GM06990 (cell line): ENCODE data around the gene AGFG2.

Experiments
- DNase-seq: peaks from one replicate; pipeline ENCODE4 v3.0.0-alpha.2; 2011; ENCODE audit not compliant: insufficient read length; ENCODE audit errors: extremely low read depth
- H3K27me3 ChIP-seq: replicated peaks from 2 replicates; pipeline ENCODE4 v1.6.0; 2011; ENCODE audit warnings: low read length; ENCODE audit not compliant: control insufficient read depth, insufficient read depth
- H3K36me3 ChIP-seq: 2 replicates; pipeline ENCODE4 v1.5.1; 2011; ENCODE audit warnings: low read length; ENCODE audit not compliant: control insufficient read depth, insufficient read depth
- H3K4me3 ChIP-seq: replicated peaks from 2 replicates; pipeline ENCODE4 v1.5.1; 2011; ENCODE audit warnings: low read depth, mild to moderate bottlenecking, control low read depth, low read length
- CTCF ChIP-seq: IDR thresholded peaks from 2 replicates; pipeline ENCODE4 v1.5.1; 2011; ENCODE audit warnings: low read length, control low read depth, mild to moderate bottlenecking, inconsistent platforms; ENCODE audit not compliant: insufficient read depth, poor library complexity, severe bottlenecking

Gene AGFG2

DNA sequence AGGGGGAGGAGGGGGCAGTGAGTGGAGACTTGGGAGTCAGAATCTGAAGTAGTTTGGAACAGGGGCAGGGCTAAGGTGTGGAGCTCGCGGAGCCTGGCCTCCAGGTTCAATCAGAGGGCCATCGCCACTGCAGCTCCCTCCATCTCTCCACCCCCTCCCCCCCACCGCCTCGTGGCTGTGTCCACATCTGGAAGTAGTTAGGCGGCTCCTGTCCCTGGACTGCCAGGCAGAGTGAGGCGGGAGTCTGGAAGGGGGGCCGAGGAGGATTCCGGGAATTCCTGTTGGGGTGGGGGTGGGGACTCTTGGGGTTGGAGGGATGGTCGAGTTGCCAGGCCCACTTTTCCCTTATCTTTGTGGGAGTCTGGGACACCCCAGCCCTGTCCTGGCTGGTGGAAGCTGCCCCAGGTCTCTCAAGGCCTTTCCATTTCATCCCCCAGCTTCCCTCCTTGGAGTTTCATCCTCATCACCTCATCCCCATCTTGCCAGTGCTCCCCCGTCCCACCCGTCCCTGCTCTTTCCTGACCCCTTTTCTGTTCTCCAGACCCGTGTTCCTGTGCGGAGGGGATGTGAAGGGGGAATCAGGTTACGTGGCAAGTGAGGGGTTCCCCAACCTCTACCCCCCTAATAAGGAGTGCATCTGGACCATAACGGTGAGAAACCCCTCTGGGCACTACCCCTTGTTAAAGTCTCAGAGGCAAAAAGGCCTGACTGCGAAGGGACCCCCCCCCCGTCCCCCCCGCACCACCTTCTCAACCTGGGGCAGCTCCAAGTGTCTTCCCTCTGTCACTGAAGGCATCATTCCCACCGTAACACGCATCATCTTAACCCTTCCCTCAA lies 64.1 kb downstream of the AGFG2 start:
- no peak for DNase-seq
- Histone ChIP-seq H3K4me3 (no peak overlapping the region), H3K36me3 (no peaks in the 10 kb centered on the region), H3K27me3 (no peaks in the 10 kb centered on the region)
- no peak for TF ChIP-seq CTCF

DNA sequence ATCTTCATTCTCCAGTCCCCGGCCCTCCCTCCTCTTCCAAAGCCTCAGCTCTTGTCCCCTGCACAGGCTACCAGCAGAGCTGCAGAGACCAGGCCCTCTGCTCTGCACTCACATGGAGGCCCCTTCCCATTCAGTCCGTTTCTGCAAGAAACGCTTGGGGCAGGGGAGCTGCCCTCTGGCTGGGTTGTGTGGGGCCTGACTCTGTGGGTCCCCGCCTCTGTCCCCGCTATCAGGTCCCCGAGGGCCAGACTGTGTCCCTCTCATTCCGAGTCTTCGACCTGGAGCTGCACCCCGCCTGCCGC lies 64.7 kb downstream of the AGFG2 start:
- Histone ChIP-seq H3K4me3 (peak overlapping the region; percentile 54), H3K36me3 (no peaks in the 10 kb centered on the region), H3K27me3 (no peaks in the 10 kb centered on the region)
- no peak for TF ChIP-seq CTCF
- no peak for DNase-seq

GRCh38 chr7:100604028-100604975 lies 65.3 kb downstream of the AGFG2 start:
- Histone ChIP-seq H3K36me3 (no peaks in the 10 kb centered on the region), H3K4me3 (peak overlapping the region; percentile 66), H3K27me3 (no peaks in the 10 kb centered on the region)
- DNase-seq, result peak; percentile 80
- peak; percentile 52 for TF ChIP-seq CTCF

- no peak for TF ChIP-seq CTCF
- peak overlapping the region; percentile 66 for H3K4me3 ChIP-seq
- no peaks in the 10 kb centered on the region for H3K36me3 ChIP-seq
- no peaks in the 10 kb centered on the region for H3K27me3 ChIP-seq
- DNase-seq, result no peak
Observed at GRCh38 chr7:100604976-100605911, 66.2 kb downstream of the AGFG2 start.

- Histone ChIP-seq H3K36me3 (no peaks in the 10 kb centered on the region), H3K27me3 (no peaks in the 10 kb centered on the region), H3K4me3 (no peak overlapping the region)
- no peak for DNase-seq
- no peak for TF ChIP-seq CTCF
Observed at GRCh38 chr7:100606313-100606712, 67.3 kb downstream of the AGFG2 start.
